ENCODE measurements around the gene SLC38A11.

- no peak for TF ChIP-seq CTCF (conservative IDR thresholded peaks at IDR 0.05)
- TF ChIP-seq ZFX (IDR thresholded peaks at IDR 0.05), result no peak
Observed at GRCh38 chr2:164913011-164913410, 42.3 kb downstream of the SLC38A11 start.
